ENCODE results near the gene ZNF555.
A peak's percentile ranks its signal among the peaks of the same experiment; 100 is the strongest.
"Not testable (repeated sequence)": the region's sequence is repeated elsewhere in the genome, so short reads cannot be mapped to it uniquely, and the experiment has no call there.

Gene ZNF555

GRCh38 chr19:2885736-2886135 is 44.5 kb downstream of the ZNF555 start:
- 89% methylated on average over 17 of the region's 17 CpGs for WGBS
- H3K27me3 ChIP-seq (ENCODE audit: insufficient read depth, low read length), result no peaks in the 10 kb centered on the region

GRCh38 chr19:2887391-2887914 is 46.2 kb downstream of the ZNF555 start:
- 40% methylated on average over 9 of the region's 9 CpGs for WGBS
- Histone ChIP-seq H3K36me3 (ENCODE audit: insufficient read depth, low read length) (no peaks in the 10 kb centered on the region), H3K27ac (ENCODE audit: low read depth, low read length) (no peak overlapping the region), H3K27me3 (ENCODE audit: insufficient read depth, low read length) (no peaks in the 10 kb centered on the region), H3K9ac (ENCODE audit: low read depth, low read length) (no peak overlapping the region), H3K4me1 (ENCODE audit: insufficient read depth, low read length) (no peaks in the 10 kb centered on the region), H3K9me3 (ENCODE audit: insufficient read depth, low read depth, low read length) (0 out of 2 replicates have a peak, but pooled peaks cover 2% of the 10 kb centered on the region), H3K4me3 (ENCODE audit: low read length) (no peak overlapping the region)

More at GRCh38 chr19:2885736-2886135, 44.5 kb downstream of the ZNF555 start:
- H3K27ac ChIP-seq (ENCODE audit: low read depth, low read length), result no peak overlapping the region
- no peak overlapping the region for H3K9ac ChIP-seq (ENCODE audit: low read depth, low read length)
- H3K4me1 ChIP-seq (ENCODE audit: insufficient read depth, low read length), result no peaks in the 10 kb centered on the region
- H3K9me3 ChIP-seq (ENCODE audit: insufficient read depth, low read depth, low read length), result 0 out of 2 replicates have a peak, but pooled peaks cover 10% of the 10 kb centered on the region
- H3K36me3 ChIP-seq (ENCODE audit: insufficient read depth, low read length), result no peaks in the 10 kb centered on the region
- H3K4me3 ChIP-seq (ENCODE audit: low read length), result no peak overlapping the region

GRCh38 chr19:2888731-2889224 is 47.5 kb downstream of the ZNF555 start:
- no peak overlapping the region for H3K4me3 ChIP-seq (ENCODE audit: low read length)
- no peaks in the 10 kb centered on the region for H3K9me3 ChIP-seq (ENCODE audit: insufficient read depth, low read depth, low read length)
- H3K27ac ChIP-seq (ENCODE audit: low read depth, low read length), result no peak overlapping the region
- 86% methylated on average over 37 of the region's 37 CpGs for WGBS
- no peak overlapping the region for H3K9ac ChIP-seq (ENCODE audit: low read depth, low read length)
- no peaks in the 10 kb centered on the region for H3K27me3 ChIP-seq (ENCODE audit: insufficient read depth, low read length)
- H3K4me1 ChIP-seq (ENCODE audit: insufficient read depth, low read length), result no peaks in the 10 kb centered on the region
- H3K36me3 ChIP-seq (ENCODE audit: insufficient read depth, low read length), result no peaks in the 10 kb centered on the region

GRCh38 chr19:2890531-2890930 is 49.3 kb downstream of the ZNF555 start:
- not testable (repeated sequence) for H3K9me3 ChIP-seq (ENCODE audit: insufficient read depth, low read depth, low read length); H3K4me3 ChIP-seq (ENCODE audit: low read length); H3K4me1 ChIP-seq (ENCODE audit: insufficient read depth, low read length); H3K27me3 ChIP-seq (ENCODE audit: insufficient read depth, low read length); H3K36me3 ChIP-seq (ENCODE audit: insufficient read depth, low read length); H3K27ac ChIP-seq (ENCODE audit: low read depth, low read length); H3K9ac ChIP-seq (ENCODE audit: low read depth, low read length)
- 90% methylated on average over 8 of the region's 8 CpGs for WGBS

GRCh38 chr19:2896694-2897093 is 55.4 kb downstream of the ZNF555 start:
- H3K36me3 ChIP-seq (ENCODE audit: insufficient read depth, low read length), result no peaks in the 10 kb centered on the region
- 64% methylated on average over 8 of the region's 8 CpGs for WGBS
- H3K4me3 ChIP-seq (ENCODE audit: low read length), result no peak overlapping the region
- no peak overlapping the region for H3K27ac ChIP-seq (ENCODE audit: low read depth, low read length)
- no peaks in the 10 kb centered on the region for H3K4me1 ChIP-seq (ENCODE audit: insufficient read depth, low read length)
- H3K9me3 ChIP-seq (ENCODE audit: insufficient read depth, low read depth, low read length), result peaks cover 9% of the 10 kb centered on the region
- H3K9ac ChIP-seq (ENCODE audit: low read depth, low read length), result no peak overlapping the region
- no peaks in the 10 kb centered on the region for H3K27me3 ChIP-seq (ENCODE audit: insufficient read depth, low read length)

- 1% methylated on average over 99 of the region's 100 CpGs for WGBS
- H3K36me3 ChIP-seq (ENCODE audit: insufficient read depth, low read length), result no peaks in the 10 kb centered on the region
- H3K9ac ChIP-seq (ENCODE audit: low read depth, low read length), result peak within 1 kb of the TSS; percentile 87
- peak within 1 kb of the TSS; percentile 99 for H3K4me3 ChIP-seq (ENCODE audit: low read length)
- H3K9me3 ChIP-seq (ENCODE audit: insufficient read depth, low read depth, low read length), result peaks cover 9% of the 10 kb centered on the region
- no peaks in the 10 kb centered on the region for H3K4me1 ChIP-seq (ENCODE audit: insufficient read depth, low read length)
- peak within 1 kb of the TSS; percentile 64 for H3K27ac ChIP-seq (ENCODE audit: low read depth, low read length)
- no peaks in the 10 kb centered on the region for H3K27me3 ChIP-seq (ENCODE audit: insufficient read depth, low read length)
Measured at GRCh38 chr19:2900296-2901252, 59.3 kb downstream of the ZNF555 start, which contains the start of gene ZNF57. Gene ZNF57 (plus strand): TSS chr19:2900928. CDS start chr19:2901046, 118 bp downstream.

GRCh38 chr19:2902590-2903218 is 61.4 kb downstream of the ZNF555 start:
- no peaks in the 10 kb centered on the region for H3K36me3 ChIP-seq (ENCODE audit: insufficient read depth, low read length)
- H3K27me3 ChIP-seq (ENCODE audit: insufficient read depth, low read length), result no peaks in the 10 kb centered on the region
- 83% methylated on average over 13 of the region's 13 CpGs for WGBS
- no peaks in the 10 kb centered on the region for H3K9me3 ChIP-seq (ENCODE audit: insufficient read depth, low read depth, low read length)
- no peak overlapping the region for H3K4me3 ChIP-seq (ENCODE audit: low read length)
- no peak overlapping the region for H3K9ac ChIP-seq (ENCODE audit: low read depth, low read length)
- peaks cover 4% of the 10 kb centered on the region; the same call in 1 of the 2 replicates for H3K4me1 ChIP-seq (ENCODE audit: insufficient read depth, low read length)
- no peak overlapping the region for H3K27ac ChIP-seq (ENCODE audit: low read depth, low read length)

- H3K27ac ChIP-seq (ENCODE audit: low read depth, low read length); H3K27me3 ChIP-seq (ENCODE audit: insufficient read depth, low read length); H3K9me3 ChIP-seq (ENCODE audit: insufficient read depth, low read depth, low read length); H3K9ac ChIP-seq (ENCODE audit: low read depth, low read length); H3K4me1 ChIP-seq (ENCODE audit: insufficient read depth, low read length); H3K4me3 ChIP-seq (ENCODE audit: low read length); H3K36me3 ChIP-seq (ENCODE audit: insufficient read depth, low read length): not testable (repeated sequence)
- whole genome bisulfite sequencing, result 97% methylated on average over 13 of the region's 13 CpGs
Measured at GRCh38 chr19:2903326-2903725, 62.1 kb downstream of the ZNF555 start.

- H3K9me3 ChIP-seq (ENCODE audit: insufficient read depth, low read depth, low read length), result no peaks in the 10 kb centered on the region
- 97% methylated on average over 9 of the region's 11 CpGs for WGBS
- no peak overlapping the region for H3K9ac ChIP-seq (ENCODE audit: low read depth, low read length)
Measured at GRCh38 chr19:2905918-2906519, 64.7 kb downstream of the ZNF555 start.

GRCh38 chr19:2906631-2907195 is 65.4 kb downstream of the ZNF555 start:
- Histone ChIP-seq H3K9me3 (ENCODE audit: insufficient read depth, low read depth, low read length) (no peaks in the 10 kb centered on the region), H3K36me3 (ENCODE audit: insufficient read depth, low read length) (no peaks in the 10 kb centered on the region), H3K4me3 (ENCODE audit: low read length) (no peak overlapping the region), H3K27ac (ENCODE audit: low read depth, low read length) (no peak overlapping the region), H3K4me1 (ENCODE audit: insufficient read depth, low read length) (peaks cover 4% of the 10 kb centered on the region; the same call in 1 of the 2 replicates), H3K9ac (ENCODE audit: low read depth, low read length) (peak overlapping the region; percentile 31; the same call in 1 of the 2 replicates), H3K27me3 (ENCODE audit: insufficient read depth, low read length) (no peaks in the 10 kb centered on the region)
- 91% methylated on average over 20 of the region's 20 CpGs for WGBS

More at GRCh38 chr19:2905918-2906519, 64.7 kb downstream of the ZNF555 start:
- Histone ChIP-seq H3K4me3 (ENCODE audit: low read length) (no peak overlapping the region), H3K27ac (ENCODE audit: low read depth, low read length) (no peak overlapping the region), H3K36me3 (ENCODE audit: insufficient read depth, low read length) (no peaks in the 10 kb centered on the region), H3K27me3 (ENCODE audit: insufficient read depth, low read length) (no peaks in the 10 kb centered on the region), H3K4me1 (ENCODE audit: insufficient read depth, low read length) (peaks cover 4% of the 10 kb centered on the region; the same call in 1 of the 2 replicates)

All from HUES64 (cell line).